ENCODE results near the gene IMP3. TPM values are rescaled to one million over a fixed set of nuclear protein-coding genes. Genes with fewer than 3 reads are reported as not detected.
"Not testable (repeated sequence)": the region's sequence is repeated elsewhere in the genome, so short reads cannot be mapped to it uniquely, and the experiment has no call there.

The IMP3 gene
- total RNA-seq, 4 donors from 2014 or later, result 129 to 173 (median 140) TPM

GRCh38 chr15:75686212-75686642, 46.2 kb upstream of the IMP3 start:
- WGBS, 2 donors, result 0 to 13% methylated on average over 4 of the region's 14 CpGs
- Histone ChIP-seq H3K4me1 (peaks cover 0 to 24% (median 8%) of the 10 kb centered on the region in 3 donors), H3K27me3 (peaks cover 0 to 41% (median 0%) of the 10 kb centered on the region in 4 donors), H3K36me3 (peaks cover 0 to 19% (median 0%) of the 10 kb centered on the region in 3 donors)
- intact Hi-C loops (cut with DNase I); H3K27ac ChIP-seq; H3K9me3 ChIP-seq; H3K4me3 ChIP-seq; DNase-seq: not testable (repeated sequence)
- TF ChIP-seq CTCF (IDR thresholded peaks at IDR 0.05), result peak; percentile 79 to 89 (median 85)

- peaks cover 0 to 19% (median 0%) of the 10 kb centered on the region in 3 donors for H3K36me3 ChIP-seq
- H3K4me1 ChIP-seq, result peaks cover 0 to 24% (median 8%) of the 10 kb centered on the region in 3 donors
- no peak overlapping the region for H3K27ac ChIP-seq
- no peak for TF ChIP-seq CTCF (IDR thresholded peaks at IDR 0.05)
- TF ChIP-seq POLR2A (IDR thresholded peaks at IDR 0.05), result no peak
- no peaks in the 10 kb centered on the region for H3K9me3 ChIP-seq
- WGBS, 2 donors, result 40% methylated on average over 1 of the region's 12 CpGs; no CpG with 5 or more reads in 1 of the 2 donors
- intact Hi-C loops (cut with DNase I), result no loop called here
- H3K27me3 ChIP-seq, result peaks cover 0 to 30% (median 0%) of the 10 kb centered on the region in 4 donors
- DNase-seq, result no peak
- no peak overlapping the region for H3K4me3 ChIP-seq
Measured at GRCh38 chr15:75685195-75685594, 45.2 kb upstream of the IMP3 start.

DNA sequence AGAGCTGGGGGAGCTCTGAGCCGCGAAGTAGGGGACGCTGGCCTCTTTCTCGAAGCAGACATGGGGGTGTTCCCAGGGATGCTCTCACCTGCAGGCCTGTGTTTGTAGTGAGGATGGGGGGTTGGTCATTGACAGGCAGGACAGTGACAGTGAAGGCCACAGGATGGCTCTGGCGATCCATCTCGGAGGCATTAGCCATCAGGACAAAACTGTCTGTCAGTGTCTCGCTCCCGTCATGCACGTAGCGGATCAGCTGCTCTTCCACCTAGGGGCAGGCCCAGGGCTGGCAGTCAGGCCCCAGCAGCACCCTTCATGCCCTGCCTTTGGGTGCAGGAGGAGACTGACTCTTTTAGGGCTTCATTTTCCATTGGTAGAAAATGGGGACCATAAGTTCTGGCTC, 44.6 kb upstream of the IMP3 start:
- DNase-seq, result no peak
- Histone ChIP-seq H3K9me3 (no peaks in the 10 kb centered on the region), H3K4me1 (peaks cover 0 to 24% (median 8%) of the 10 kb centered on the region in 3 donors), H3K27me3 (peaks cover 0 to 25% (median 0%) of the 10 kb centered on the region in 4 donors), H3K4me3 (no peak overlapping the region), H3K27ac (no peak overlapping the region), H3K36me3 (peaks cover 0 to 19% (median 0%) of the 10 kb centered on the region in 3 donors)
- no peak for TF ChIP-seq POLR2A (IDR thresholded peaks at IDR 0.05)
- TF ChIP-seq CTCF (IDR thresholded peaks at IDR 0.05), result no peak
- intact Hi-C loops (cut with DNase I), result no loop called here
- WGBS, 2 donors, result 84 to 91% methylated on average over 4 of the region's 10 CpGs

GRCh38 chr15:75683646-75684312, 43.8 kb upstream of the IMP3 start:
- WGBS, 2 donors, result 30 to 50% methylated on average over 2 to 6 of the region's 14 CpGs
- H3K4me3 ChIP-seq; H3K9me3 ChIP-seq; intact Hi-C loops (cut with DNase I); DNase-seq: not testable (repeated sequence)
- peaks cover 0 to 18% (median 0%) of the 10 kb centered on the region in 3 donors for H3K36me3 ChIP-seq
- peak overlapping the region in 1 of 4 donors; percentile 9 for H3K27ac ChIP-seq
- H3K4me1 ChIP-seq, result peaks cover 0 to 24% (median 8%) of the 10 kb centered on the region in 3 donors
- peaks cover 0 to 18% (median 0%) of the 10 kb centered on the region in 4 donors for H3K27me3 ChIP-seq
- TF ChIP-seq CTCF (IDR thresholded peaks at IDR 0.05), result peak; percentile 65 to 86 (median 76)

Data from esophagus squamous epithelium (tissue), 5 donors.